ENCODE data around the gene FCRLB. TPM values are rescaled to one million over a fixed set of nuclear protein-coding genes. Genes with fewer than 3 reads are reported as not detected.

The FCRLB gene
- polyA plus RNA-seq, 2 of the 4 experiments (the other 2 are of a cell fraction) = 0.48 to 0.75 TPM

- ChIA-PET CTCF (no interaction called here), POLR2A (no interaction called here)
- Histone ChIP-seq H3K4me3 (no peak overlapping the region), H3K4me2 (no peak overlapping the region), H3K27ac (no peak overlapping the region), H3K9me3 (no peaks in the 10 kb centered on the region), H3K4me1 (no peaks in the 10 kb centered on the region)
- WGBS (ENCODE audit: missing lambda C conversion rate) = 70% methylated on average over 5 of the region's 5 CpGs
- ATAC-seq (no peak), FAIRE-seq (no peak), DNase-seq (ENCODE audit: low read depth in 1 of 2, low spot score in 1 of 2) (no peak)
- TF ChIP-seq FOSL2 (IDR thresholded peaks at IDR 0.05) (no peak), FOSL2 (CRISPR knock-in tag; IDR thresholded peaks at IDR 0.05) (no peak), JUN (IDR thresholded peaks at IDR 0.05) (no peak), TP53 (CRISPR knock-in tag; IDR thresholded peaks at IDR 0.05) (no peak), SMC3 (IDR thresholded peaks at IDR 0.05) (no peak), HOXA7 (CRISPR knock-in tag; IDR thresholded peaks at IDR 0.05) (no peak), KDM5A (IDR thresholded peaks at IDR 0.05) (no peak), JUNB (IDR thresholded peaks at IDR 0.05) (no peak), HOXB5 (CRISPR knock-in tag; IDR thresholded peaks at IDR 0.05) (no peak), HDAC2 (IDR thresholded peaks at IDR 0.05) (no peak), CHD4 (IDR thresholded peaks at IDR 0.05; ENCODE audit: borderline replicate concordance) (no peak), NFE2L2 (conservative IDR thresholded peaks at IDR 0.05; ENCODE audit: low read length) (no peak), POLR2AphosphoS2 (conservative IDR thresholded peaks at IDR 0.05; ENCODE audit: low read length) (no peak), ESRRA (IDR thresholded peaks at IDR 0.05; ENCODE audit: borderline replicate concordance, low read length) (no peak), E2F6 (IDR thresholded peaks at IDR 0.05; ENCODE audit: borderline replicate concordance, low read depth) (no peak)
- TF ChIP-seq, protein P1, sequence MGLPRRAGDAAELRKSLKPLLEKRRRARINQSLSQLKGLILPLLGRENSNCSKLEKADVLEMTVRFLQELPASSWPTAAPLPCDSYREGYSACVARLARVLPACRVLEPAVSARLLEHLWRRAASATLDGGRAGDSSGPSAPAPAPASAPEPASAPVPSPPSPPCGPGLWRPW (IDR thresholded peaks at IDR 0.05) = no peak
- TF ChIP-seq, protein P2, sequence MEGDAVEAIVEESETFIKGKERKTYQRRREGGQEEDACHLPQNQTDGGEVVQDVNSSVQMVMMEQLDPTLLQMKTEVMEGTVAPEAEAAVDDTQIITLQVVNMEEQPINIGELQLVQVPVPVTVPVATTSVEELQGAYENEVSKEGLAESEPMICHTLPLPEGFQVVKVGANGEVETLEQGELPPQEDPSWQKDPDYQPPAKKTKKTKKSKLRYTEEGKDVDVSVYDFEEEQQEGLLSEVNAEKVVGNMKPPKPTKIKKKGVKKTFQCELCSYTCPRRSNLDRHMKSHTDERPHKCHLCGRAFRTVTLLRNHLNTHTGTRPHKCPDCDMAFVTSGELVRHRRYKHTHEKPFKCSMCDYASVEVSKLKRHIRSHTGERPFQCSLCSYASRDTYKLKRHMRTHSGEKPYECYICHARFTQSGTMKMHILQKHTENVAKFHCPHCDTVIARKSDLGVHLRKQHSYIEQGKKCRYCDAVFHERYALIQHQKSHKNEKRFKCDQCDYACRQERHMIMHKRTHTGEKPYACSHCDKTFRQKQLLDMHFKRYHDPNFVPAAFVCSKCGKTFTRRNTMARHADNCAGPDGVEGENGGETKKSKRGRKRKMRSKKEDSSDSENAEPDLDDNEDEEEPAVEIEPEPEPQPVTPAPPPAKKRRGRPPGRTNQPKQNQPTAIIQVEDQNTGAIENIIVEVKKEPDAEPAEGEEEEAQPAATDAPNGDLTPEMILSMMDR (IDR thresholded peaks at IDR 0.05) = no peak
- TF ChIP-seq, protein P3, sequence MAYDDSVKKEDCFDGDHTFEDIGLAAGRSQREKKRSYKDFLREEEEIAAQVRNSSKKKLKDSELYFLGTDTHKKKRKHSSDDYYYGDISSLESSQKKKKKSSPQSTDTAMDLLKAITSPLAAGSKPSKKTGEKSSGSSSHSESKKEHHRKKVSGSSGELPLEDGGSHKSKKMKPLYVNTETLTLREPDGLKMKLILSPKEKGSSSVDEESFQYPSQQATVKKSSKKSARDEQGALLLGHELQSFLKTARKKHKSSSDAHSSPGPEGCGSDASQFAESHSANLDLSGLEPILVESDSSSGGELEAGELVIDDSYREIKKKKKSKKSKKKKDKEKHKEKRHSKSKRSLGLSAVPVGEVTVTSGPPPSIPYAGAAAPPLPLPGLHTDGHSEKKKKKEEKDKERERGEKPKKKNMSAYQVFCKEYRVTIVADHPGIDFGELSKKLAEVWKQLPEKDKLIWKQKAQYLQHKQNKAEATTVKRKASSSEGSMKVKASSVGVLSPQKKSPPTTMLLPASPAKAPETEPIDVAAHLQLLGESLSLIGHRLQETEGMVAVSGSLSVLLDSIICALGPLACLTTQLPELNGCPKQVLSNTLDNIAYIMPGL (CRISPR knock-in tag; IDR thresholded peaks at IDR 0.05; ENCODE audit: borderline replicate concordance) = no peak
Measured at GRCh38 chr1:161676958-161677689, 44.2 kb upstream of the FCRLB start.

- ChIA-PET POLR2A (no interaction called here), CTCF (no interaction called here)
- no peak for ATAC-seq
- no peaks in the 10 kb centered on the region for H3K9me3 ChIP-seq
- no peak overlapping the region for H3K4me3 ChIP-seq
- 87% methylated on average over 3 of the region's 3 CpGs for WGBS (ENCODE audit: missing lambda C conversion rate)
- H3K4me2 ChIP-seq = no peak overlapping the region
- H3K4me1 ChIP-seq = no peaks in the 10 kb centered on the region
- TF ChIP-seq HEYL (CRISPR knock-in tag; IDR thresholded peaks at IDR 0.05) = no peak
- no peak for TF ChIP-seq EP300 (IDR thresholded peaks at IDR 0.05)
- no peak for TF ChIP-seq USF2 (IDR thresholded peaks at IDR 0.05)
- no peak overlapping the region for H3K27ac ChIP-seq
- no peak for DNase-seq (ENCODE audit: low read depth in 1 of 2, low spot score in 1 of 2)
- FAIRE-seq = no peak
Measured at GRCh38 chr1:161678500-161678899, 42.8 kb upstream of the FCRLB start.

Data from A549 (cell line).